GM19193 (cell line): Measurements from ENCODE around the gene MAPK10.

ENCODE experiments used
- POLR2A ChIP-seq: IDR thresholded peaks from 4 replicates; pipeline ENCODE4 v1.6.1; 2011; ENCODE audit not compliant: insufficient read depth, insufficient read length; ENCODE audit errors: extremely low read depth

The MAPK10 gene

DNA sequence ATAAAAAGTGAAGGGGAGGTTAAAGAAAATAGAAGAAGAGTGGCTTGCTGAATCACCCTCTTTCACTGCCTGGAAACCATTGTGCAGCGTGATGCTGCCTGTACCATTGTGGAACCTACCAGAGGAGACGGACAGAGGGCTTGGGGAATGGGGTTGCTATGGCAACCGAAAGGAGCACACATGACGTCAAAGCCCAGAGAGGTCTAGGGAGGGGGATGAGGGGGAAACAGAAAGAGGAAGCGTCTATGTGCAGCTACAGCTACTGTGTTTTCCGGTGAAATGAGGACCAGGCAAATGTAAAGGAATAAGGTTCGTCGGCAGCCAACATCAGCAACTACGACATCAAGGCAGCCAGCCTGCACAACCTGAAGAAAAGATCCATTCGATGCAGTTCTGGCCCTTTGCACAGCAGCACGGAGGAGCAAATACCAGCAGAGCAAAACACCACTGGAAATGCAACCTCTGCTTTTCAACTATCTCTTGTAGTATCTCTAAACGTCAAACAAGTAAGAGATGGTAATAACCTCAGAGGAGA lies at the start of gene MAPK10:
MAPK10 (minus strand) TSS at position 110 of the 535 bp plus-strand sequence.
- TF ChIP-seq POLR2A = no peak

DNA sequence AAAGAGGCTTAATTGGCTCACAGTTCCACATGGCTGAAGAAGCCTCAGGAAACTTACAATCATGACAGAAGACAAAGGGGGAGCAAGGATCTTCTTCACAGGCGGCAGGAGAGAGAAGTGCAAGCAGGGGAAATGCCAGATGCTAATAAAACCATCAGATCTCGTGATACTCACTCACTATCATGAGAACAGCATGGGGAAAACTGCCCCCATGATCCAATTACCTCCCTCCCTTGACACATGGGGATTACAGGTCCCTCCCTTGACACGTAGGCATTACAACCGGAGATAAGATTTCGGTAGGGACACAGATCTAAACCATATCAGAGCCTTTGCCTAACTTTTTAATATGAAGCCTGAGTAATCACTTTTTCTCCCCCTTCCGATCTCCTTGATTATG lies 43.7 kb upstream of the MAPK10 start:
- no peak for TF ChIP-seq POLR2A

DNA sequence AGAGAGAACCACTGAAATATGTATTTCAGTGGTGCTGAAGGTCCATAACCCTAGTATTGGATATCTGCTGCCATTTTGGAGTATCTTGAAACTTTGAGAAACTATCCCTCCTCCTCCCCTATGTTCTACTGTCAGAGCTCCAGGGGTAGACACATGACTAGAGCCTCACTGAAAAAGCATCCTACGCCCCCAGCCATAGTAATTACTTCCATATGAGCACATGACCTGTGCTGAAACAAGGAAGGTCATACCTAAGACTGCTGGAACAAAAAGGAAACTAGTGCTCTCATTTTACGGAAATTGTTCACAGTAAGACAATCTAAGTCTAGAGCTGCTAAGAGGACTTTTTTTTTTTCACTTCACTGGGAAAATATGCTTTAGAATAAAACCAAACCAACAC lies 42.0 kb upstream of the MAPK10 start:
- no peak for TF ChIP-seq POLR2A

DNA sequence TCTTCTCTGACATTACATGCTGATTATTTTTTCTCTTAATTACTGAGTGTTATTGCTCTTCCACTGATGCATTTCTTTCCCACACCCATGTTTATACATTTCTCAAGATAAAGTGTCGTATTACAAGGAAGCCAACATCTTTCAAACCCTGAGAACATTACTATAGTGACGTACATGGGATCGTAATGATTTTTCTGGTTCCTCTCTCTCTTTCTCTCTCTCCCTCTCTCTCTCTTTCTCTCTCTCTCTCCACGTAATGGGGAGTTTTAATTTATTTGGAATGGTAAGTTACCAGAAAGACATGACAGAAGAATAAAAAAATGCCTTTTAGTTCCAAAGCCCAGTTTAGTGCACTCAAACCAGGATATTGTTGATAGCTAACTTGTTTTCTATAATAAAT lies 40.4 kb upstream of the MAPK10 start:
- no peak for TF ChIP-seq POLR2A

DNA sequence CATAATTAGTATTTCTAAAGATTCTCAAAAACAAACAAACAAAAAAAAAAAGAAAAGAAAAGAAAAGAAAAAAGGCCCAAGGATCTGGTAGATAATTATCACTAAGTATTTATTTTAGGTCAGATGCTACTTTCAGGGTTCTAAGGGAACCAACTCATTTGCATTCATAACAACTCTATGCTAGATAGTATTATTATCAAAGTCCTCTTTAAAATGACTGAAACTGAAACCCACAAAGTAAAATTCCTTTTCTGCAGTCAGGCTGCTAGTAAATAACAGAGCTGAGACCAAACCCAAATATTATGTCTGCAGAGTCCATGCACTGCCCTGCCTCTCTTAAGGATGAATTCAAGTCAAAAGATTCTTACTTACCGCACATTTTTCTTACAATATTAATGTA lies 38.3 kb upstream of the MAPK10 start:
- no peak for TF ChIP-seq POLR2A

DNA sequence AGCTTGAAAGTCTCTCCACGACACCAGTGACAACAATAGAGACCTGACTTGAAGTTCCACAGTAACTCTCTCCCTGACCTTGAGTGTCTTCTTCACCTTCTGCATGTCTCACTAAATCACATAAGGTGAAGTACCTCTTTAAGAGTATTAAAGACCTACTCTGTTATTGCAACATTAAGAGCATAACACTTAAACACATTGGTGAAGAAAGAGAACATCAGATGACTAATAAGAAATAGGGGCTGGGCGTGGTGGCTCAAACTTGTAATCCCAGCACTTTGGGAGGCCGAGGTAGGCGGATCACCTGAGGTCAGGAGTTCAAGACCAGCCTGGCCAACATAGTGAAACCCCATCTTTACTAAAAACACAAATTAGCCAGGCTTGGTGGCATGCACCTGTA lies 33.9 kb upstream of the MAPK10 start:
- TF ChIP-seq POLR2A = no peak

DNA sequence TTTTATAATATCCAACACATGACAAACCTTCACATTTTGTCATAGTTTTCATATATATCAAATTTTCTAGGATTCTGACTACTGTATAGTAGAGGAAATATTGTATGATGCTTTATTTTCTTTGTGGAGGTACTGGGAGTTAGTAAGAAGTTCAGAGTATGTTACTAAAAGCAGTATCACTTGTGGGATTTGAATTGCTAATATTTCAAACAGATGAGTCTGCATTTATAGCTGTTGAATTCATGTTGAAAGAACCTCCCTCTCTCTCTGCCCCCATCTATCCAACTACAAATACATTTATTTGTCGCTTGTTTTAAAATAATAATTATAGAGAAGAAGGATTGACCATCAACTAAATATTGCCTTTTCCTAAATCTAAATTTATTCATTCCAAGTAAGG lies 29.8 kb upstream of the MAPK10 start:
- no peak for TF ChIP-seq POLR2A

DNA sequence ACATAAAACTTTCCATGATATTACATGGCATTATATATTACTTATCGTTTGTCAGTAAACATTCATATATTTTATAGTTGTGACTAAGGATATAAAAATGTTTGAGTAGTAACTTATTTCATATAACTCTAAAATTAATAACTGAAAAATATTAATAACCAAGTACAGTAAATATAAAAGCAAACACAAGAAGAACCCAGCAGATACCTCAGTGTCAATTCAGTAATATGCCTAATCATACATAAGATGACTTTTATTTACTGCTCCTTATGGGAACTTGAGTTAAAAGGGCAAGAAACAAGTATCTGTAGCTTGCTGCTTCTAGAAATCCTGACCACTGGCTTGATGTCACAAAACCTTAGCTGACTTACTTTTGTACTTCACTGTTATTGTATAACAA lies 28.4 kb upstream of the MAPK10 start:
- no peak for TF ChIP-seq POLR2A

DNA sequence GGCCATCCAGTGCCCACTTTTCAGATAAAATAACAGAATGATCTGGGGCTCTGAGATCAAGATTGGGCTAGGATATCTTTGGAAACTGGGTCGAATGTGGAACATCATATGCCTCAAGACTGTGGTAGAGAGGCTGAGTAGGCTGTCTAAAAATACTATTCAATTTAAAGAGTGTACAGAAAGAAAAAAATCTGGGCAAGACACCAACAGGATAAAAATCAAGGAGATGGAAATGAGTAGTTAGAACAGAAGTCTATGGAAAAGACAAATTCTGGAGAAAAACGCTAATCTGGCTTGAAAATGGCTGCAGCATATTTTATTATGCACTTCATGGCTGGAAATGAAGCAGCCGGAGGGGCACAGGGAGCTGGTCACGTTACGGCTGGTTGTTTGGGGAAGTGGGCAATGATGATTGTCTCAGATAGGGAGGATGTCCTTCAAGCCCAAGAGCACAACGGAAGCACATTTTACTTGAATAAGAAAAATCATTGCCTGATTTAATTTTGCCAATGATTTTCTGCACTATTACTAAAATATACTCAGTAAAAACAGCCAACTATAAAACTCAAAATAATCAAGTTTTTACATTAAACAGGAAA lies 27.1 kb upstream of the MAPK10 start:
- no peak for TF ChIP-seq POLR2A

DNA sequence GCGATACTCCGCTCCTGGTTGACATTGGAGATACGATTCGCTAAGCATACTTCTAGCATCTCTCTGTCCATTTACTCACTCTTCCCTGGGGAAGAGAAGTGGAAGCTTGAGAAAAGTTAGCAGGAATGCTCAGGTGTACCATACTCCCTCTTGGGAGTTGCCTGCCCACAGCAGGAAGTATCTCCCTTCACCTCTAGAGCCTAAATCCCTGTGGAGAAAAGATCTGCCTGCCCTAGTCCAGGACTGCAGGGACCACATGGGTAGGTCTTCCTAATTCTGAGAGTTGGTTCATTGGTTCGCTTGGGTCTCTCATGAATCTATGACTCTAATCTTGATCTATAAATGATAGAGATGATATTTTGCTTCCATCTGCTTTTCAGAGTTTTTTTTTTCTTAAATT lies 26.3 kb upstream of the MAPK10 start:
- no peak for TF ChIP-seq POLR2A

DNA sequence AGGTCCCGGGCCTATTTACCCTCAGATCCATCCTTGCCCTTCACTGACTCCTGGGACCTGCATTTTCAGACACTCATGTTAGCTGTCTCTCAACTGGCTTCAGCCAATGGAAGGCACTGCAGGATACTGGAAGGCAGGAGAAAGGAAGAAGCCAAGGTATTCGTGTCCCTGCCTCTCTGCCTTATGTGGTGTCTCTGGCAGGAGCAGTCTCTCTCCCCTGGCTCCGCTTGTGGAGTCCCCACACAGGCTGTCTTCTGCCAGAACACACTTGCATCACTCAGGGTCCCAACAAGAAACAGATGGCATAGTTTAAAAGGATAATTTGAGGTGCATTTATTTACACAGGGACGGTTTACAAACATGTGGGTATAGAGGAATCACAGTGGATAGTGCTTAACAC lies 21.6 kb upstream of the MAPK10 start:
- no peak for TF ChIP-seq POLR2A

DNA sequence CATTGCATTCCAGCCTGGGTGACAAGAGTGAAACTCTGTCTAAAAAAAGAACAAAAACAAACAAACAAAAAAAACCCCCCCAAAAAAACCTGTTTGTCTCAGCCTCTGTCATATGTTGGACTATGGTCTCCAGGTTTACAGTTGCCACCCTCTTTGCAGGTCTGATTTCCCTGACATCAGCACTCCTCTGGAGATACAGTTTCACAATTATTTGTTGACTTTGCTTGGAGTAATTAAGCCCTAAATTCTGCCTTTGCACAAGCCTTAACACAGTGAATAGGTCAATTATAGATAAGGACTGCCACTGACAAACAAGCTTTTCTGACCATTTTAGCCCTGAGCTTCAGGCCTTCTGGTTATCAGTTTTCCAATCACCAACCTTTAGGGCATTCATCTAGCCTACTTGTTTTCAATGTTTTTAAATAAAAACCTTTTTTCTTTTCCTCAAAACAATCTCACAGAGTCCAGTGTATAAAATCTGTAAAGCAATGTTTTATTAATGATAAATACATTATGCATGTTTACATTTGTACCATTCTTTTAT lies 20.4 kb upstream of the MAPK10 start:
- no peak for TF ChIP-seq POLR2A

DNA sequence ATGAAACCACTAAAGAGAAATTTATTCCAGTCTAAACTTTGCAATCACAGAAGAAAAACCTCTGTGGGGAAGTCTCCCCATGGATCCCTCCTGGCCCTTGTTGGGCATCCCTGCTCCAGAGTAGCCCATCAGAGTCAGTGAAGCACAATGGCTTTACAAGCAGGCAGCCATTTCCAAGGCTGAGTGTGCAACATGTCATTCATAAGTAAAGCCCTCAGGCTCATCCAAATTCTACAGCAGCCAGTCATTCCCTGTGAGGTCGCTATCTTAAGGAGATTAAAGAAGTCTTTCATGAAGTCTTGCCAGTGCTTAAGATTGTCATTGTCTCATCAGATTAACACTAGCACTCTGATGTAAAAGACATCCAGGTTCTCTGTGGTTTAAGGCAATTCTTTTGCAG lies 17.0 kb upstream of the MAPK10 start:
- TF ChIP-seq POLR2A = no peak

DNA sequence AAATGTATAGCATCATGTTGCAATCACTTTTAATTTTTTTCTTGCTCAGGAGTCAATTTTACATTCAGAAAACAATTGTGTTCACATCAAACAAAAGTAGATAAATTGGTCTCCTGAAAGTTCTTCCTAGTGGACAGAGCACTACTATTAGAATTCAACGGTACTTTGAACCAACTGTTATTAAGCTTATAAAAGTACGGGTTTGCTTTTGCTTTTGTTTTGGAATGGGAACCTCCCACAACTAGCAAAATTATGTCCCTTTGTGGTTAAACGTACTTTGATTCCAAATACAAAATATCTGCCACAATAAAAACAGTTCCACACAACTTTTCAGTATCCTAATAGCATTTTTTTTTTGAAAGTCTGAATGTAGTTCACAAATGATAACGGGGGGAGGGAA lies 8.6 kb upstream of the MAPK10 start:
- no peak for TF ChIP-seq POLR2A

DNA sequence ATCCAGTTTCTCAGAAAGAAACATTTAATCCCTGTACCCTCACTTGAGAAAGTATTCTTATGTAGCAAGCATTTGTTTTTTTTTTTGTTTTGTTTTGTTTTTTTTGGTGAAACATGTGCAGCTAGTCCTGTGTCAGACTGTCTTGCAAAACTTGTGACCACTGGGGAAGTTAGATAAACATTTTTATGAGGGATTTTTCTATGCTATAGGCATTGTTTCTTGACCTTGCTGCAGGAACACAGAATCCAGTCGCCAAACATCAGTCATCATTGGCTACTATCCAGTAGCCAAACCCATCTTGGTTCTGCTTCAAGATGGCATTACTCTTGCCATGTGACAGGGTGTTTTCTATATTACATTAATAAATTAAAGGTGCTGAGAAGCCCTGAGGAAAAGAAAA lies 7.7 kb upstream of the MAPK10 start:
- no peak for TF ChIP-seq POLR2A

DNA sequence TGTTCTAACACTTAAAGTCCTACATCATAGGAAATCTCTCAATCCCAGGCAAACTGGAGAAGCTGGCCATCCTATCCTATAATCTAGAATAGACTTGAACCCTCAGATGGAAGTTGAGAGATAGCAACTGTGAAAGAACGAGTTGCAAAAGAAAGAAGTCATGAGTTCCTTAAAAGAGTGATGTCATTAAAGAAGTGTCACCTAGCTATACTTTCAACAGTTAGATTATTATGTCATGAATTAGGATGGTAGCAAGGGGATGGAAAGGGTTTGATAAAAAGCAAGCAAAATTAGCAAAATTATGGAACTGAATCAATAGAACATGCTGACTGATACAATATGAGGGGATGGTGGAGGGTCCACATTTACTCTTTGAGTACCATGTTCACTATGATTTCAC lies 7.1 kb upstream of the MAPK10 start:
- no peak for TF ChIP-seq POLR2A

DNA sequence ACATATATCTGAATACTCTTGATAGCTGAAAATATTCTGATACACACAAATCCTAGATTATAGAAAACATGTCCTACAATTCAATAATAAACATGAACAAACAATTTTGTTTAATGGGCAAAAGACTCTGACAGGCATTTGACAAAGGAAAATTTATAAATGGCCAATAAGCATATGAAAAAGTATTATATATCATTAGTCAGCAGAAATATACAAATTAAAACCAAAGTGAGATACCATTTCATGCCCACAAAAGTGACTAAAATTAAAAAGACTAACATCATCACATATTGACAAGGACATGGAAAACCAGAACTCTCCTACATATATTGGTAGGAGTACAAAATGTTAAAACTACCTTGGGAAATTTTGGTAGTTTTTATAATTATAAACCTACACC lies 2.7 kb upstream of the MAPK10 start:
- no peak for TF ChIP-seq POLR2A
